Urothelium cell line (cell line): Measurements from ENCODE around the gene SCYGR8.

Experiments used
- DNase-seq: peaks from one replicate; pipeline ENCODE4 v3.0.0; 2011; ENCODE audit warnings: low spot score, mixed read lengths
- FAIRE-seq: peaks from 2 replicates; lab custom pipeline; 2011; peaks lifted over from hg19 to GRCh38; lab: Jason Lieb, UNC

SCYGR8 gene

DNA sequence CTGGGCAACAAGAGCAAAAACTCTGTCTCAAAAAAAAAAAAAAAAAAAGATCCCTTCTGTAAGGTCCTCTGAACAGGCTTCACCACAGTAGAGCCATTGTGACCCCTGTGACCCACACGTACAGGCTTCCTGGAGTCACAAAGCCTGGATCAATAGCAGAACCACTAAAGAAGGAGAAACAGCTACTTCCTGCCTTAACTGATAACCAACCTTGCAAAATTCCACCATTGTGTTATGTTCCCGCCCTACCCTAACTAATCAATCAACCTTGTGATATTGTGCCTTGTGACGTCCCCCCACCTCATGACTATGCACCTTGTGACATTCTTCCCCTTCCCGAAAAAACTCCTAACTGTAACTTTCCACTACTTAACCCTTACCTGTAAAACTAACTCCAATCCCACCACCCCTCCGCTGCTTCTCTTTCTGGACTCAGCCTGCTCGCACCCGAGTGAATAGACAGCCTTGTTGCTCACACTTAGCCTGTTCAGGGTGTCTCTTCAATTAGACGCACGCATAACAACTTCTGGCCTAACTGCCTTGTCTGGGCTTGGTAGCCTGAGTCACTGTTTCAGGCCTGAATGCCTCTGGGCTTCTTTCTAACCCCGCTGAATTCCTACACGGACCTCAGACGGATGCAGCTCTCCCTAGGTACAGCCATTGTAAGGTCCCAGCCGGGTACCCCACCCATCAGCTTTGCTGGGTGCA, 13.9 kb downstream of the SCYGR8 start:
- no peak for FAIRE-seq
- DNase-seq = no peak

DNA sequence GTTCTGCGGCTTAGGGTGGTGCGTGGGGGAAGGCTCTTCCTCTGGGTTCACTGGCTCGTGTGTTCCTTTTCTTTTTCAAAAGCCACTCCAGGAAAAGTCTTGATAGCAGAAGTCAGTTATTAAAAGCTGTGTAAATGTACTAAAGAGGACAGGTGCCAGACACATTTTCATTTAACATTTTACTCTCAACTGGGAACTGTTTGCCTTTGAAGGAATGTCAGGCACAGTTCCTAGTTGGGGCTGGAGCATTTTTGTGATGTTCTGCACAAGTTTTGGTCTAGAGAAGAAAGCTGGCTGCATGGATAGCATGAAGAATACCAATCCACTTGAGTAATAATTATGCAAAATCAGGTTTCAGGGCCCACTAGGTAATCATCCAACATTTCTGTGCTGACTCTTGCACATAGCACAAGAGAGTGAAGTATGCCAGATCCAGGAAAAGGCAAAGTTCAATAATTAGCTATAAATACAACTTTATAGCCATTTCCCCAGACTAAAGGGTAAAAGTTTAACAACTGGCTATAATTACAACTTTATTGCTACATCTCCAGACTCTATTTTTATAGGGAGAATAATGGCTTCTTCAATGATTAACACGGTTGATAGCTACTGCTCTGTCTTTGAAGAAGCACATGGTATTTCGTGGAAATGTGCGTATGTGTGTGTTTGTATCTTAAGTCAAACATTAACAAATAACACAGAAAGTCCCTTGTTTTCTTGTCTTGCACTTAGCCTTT, 16.2 kb downstream of the SCYGR8 start:
- DNase-seq = no peak
- FAIRE-seq = no peak

DNA sequence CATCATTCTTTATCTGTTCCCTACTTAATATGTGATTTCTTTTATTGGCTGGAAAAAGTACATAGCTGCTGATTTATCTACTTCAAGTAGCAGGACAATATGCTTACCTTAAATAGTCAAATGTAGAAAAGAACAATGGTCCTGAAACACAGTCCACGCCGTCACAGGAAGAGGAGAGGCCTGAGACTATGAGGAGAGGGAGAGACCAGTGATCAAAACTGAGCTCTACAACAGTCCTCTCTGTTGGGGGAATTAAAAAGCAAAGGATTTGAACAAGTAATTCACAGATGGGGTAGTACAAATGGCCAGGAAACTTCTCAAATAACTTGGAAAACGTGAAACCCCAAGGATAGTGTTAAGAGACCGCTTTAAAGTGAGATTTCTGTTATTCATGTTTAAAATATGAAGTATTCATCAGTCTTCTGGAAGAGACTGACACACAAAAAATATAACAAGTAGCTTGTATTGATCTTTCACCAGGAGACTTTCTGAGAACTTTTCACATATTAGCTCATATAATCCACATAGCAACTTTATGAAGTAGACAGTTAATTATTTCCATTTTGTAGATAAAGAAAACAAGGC, 20.2 kb downstream of the SCYGR8 start:
- no peak for FAIRE-seq
- no peak for DNase-seq

DNA sequence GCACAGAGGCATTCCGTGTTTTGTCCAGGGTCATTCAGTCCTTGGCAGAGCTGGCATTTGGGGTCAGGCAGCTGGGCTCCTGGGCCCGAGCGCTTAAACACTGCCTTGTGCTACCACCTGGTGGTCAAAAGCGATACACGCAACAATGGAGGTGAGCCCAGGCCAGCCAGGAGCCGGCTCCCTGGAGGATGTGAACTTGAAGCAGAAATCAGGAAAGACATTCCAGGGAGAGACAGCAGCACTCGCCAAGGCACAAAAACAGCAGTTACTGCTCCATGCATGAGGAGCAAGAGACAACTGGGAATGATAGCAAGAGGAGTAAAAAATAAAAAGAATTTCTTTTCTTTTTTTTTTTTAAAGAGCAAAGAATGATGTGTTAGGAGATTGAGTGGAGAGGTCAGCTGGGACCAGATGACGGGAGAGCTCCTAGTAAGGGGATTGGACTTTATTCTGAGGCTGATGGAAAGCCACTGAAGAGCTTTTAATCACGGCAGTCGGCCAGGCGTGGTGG, 20.7 kb downstream of the SCYGR8 start:
- FAIRE-seq = no peak

DNA sequence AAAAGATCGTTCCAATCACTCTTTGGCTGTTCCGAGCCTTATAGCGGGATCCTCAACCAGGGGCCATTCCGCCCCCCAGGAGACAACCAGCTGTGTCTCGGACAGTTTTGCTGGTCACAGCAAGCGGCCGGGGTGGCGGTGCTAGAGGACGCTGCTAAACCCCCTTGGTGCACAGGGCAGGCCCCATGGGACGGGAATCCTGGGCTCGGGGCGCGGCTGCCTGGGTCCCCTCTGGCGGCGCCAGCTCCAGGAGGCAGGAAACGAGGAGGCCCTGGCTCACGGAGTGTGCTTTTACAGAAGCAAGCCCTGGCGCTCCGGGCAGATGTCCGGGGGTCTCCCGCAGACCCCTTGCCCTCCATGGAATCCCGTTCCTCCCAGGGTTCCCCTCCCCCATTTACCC, 22.1 kb downstream of the SCYGR8 start:
- DNase-seq = no peak

More for the DNA sequence above, 20.7 kb downstream of the SCYGR8 start:
- peak; percentile 84 for DNase-seq

DNA sequence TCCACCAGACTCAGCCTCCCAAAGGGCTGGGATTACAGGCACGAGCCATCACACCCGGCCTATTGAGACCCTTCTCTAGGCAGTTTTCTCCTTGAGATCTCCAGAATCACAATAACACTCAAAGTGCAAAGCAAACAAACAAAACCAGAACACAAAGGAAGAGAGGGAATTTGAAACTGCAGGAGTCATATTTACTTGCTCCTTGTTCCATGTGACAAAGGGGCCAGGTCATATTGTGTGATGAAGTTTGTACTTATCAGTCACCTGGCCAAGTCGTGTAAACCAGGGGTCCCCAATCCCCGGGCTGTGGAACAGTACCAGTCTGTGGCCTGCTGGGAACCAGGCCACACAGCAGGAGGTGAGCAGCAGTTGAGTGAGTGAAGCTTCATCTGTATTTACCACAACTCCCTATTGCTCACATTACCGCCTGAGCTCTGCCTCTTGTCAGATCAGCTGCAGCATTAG, 26.5 kb downstream of the SCYGR8 start:
- no peak for FAIRE-seq
- no peak for DNase-seq

More for the DNA sequence above, 22.1 kb downstream of the SCYGR8 start:
- no peak for FAIRE-seq

DNA sequence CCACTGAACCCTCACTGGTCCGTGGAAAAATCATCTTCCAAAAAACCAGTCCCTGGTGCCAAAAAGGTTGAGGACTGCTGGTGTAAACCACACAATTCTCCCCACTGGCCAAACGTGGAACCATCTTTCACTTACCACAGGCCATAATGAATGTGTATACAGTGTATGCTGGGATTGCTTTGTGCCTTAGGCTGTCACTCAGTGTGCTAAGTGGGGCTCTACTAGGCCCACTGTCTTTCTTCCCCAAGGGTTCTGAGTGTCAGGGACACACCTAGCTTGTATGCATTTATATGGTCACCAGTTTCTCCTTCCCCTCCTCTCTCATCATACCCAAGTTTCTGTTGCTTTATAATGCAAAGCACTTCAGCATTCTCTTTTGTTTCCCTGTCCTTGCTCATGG, 27.2 kb downstream of the SCYGR8 start:
- DNase-seq (no peak), FAIRE-seq (no peak)

DNA sequence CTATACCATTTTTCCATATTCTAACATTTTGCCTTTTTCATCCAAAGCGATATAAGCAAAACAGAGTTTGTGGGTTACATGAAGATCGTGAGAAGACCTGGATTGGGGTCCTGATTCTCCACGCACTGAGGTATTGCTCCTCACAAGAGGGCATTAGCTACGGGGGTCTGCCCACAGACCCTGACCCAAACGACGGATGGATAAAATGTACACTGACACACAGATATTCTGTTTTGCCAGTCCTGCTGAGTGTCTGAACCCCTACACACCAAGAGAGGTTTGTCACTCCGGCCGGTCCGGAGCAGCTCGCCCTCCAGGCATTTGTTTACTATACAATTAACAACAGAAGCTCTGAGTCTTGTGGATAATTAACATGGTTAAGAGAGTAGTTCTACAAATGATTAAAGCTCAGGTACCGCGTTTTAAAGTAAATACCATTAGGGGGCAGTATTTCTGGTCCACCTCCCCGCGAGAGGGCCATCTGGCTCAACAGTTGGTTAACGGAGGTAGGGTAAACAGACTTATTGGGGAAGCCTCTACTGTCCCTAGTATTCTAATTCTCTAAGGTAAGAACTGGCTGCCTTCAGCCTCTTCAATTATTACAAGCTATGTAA, 28.4 kb downstream of the SCYGR8 start:
- DNase-seq = no peak
- no peak for FAIRE-seq

DNA sequence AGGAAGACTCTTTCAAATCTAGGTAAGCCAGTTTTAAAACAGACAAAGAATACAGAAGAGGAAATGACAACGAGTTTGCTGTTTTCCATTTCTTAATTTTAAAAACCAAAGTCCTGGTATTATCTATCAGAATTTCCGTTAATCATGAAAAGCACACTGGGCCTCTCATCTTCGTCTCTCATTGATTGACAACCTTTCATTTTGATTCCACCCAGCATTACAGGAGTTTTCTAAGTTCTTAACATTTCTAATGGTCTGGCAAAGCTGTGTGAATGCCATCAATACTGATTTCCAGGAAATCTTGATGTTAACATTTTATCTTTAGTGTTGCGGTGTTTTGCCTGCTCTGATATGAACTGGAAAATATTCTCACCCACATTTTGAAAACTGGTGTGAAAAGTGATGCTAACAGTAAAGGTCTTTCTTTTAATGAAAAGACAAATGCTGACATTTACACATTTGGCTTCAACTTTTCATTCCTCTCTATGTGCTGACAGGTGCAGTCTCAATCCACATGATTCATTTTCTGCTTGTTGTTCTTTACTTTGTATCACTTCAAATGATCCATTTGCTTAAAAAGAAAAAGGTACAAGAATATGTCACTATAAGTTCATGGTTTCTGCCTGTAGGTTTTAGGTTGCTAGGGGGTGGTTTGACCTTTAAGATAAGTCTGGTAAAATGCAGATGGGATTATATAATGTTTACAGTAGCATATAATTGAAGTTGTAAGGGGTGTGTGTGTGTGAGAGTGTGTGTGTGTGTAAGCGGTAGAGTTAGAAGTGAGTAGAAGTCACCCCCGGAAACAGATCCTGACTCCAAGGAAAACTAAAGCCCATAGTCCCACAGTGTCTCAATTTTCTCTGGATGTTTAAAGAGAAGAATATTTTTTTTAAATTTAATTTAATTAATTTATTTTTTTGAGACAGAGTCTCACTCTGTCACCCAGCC, 29.5 kb downstream of the SCYGR8 start:
- FAIRE-seq (no peak), DNase-seq (no peak)

DNA sequence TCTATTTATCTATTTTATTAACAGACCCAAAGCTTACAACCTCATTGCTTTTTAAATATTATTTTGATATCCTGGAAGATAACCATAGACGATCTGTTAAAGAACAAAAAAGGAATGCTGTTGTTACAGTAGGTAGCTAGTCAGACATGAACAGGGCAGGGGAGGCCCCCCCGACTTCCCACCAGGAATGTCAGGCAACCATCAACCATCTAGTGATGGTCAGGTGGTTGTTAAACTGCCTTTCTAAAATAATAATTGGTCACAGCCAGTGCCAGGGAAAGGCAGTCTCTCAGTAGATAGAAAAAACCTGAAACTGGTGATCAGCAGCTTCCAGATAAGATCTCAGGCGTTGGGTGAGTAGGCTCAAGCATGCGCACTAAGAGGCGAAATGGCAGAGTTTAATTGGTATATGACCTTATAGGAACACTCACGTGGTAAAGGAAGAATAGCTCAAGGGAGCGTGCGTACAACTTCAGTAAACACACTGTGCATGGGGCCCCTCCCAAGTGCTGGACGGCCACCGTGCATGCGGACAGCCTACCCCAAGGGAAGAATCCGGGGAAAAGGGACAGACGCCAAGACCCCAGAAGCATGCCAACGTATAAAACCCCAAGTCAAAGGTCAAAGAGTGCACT, 35.4 kb downstream of the SCYGR8 start:
- FAIRE-seq (no peak), DNase-seq (no peak)

DNA sequence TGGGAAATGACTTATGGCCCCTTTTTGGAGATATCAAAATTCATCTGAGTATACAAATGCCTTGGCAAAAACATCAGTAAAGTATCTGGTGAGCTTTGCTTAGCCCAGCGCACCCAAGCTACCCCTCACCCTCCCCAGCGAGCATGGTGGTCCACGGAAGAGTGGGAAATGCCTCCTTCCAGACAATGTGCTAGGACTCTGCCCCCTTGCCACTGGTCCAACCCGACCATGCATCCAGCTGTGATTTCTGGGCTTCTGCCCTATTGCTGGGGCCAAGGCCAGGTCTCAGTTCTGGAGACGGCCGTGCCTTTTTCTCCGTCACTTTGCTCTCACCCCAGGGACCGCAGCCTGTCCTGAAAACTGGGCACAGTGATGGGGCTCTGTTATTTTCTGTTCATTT, 36.1 kb downstream of the SCYGR8 start:
- DNase-seq (no peak), FAIRE-seq (no peak)

DNA sequence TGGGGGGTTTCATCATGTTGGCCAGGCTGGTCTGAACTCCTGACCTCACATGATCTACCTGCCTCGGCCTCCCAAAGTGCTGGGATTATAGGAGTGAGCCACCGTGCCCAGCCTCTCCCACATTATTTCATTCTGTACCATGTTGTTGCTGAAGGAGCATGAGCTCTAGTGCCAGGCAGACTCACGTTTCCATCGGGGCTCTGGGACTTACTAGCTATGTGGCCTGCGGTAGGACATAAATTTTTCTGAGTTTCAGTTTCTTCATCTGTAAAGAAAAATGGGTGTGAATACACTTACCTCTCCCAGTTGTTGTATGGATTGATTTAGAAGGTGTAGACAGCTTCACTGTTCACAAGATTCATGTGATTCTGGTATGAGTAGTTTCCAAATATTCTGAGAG, 37.1 kb downstream of the SCYGR8 start:
- no peak for DNase-seq
- no peak for FAIRE-seq

DNA sequence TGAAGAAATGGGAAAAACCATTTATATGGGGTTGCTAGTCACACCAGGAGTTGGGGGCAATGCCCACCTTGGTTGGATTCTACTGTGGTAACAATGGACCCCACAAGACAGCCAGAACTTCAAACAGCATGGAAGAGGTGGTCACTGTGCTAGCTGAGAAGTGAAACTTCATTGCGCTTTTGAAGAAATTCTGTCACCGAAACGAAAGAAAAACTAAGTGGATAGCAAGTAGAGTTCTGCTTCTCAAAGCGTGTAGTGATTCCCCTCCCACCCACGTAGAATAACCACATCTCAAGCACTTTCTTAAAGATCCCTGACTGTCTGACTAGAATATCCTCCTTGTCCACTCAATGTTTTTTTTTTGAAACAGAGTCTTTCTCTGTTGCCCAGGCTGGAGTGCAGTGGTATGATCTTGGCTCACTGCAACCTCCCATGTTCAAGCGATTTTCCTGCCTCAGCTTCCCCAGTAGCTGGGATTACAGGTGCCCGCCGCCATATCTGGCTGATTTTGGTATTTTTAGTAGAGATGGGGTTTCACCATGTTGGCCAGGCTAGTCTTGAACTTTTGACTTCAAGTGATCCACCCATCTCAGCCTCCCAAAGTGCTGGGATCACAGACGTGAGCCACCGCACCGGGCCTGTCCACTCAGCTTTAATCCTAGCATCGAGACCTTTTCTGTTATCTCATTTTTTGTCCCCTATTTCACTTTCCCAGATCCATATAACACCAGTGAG, 37.9 kb downstream of the SCYGR8 start:
- DNase-seq (no peak), FAIRE-seq (no peak)

DNA sequence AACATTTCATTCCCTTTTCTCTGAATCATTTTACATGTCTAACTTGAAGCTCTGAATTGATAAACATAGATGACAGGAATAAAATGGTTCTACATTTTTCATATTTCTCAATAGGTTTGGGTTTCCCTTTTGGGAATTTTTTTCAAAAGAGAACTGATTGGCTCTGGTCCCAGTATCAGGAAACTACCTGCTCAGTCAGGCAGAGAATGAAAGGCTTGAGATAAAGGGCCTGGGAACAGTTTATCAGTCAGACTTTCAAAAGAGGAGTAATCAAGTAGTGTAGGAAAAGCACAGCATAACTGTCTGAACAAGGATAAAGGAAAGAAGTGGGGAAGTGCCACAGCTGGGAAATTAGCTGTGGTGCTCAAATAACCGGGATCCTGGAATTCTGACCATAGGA, 39.6 kb downstream of the SCYGR8 start:
- DNase-seq (no peak), FAIRE-seq (no peak)

DNA sequence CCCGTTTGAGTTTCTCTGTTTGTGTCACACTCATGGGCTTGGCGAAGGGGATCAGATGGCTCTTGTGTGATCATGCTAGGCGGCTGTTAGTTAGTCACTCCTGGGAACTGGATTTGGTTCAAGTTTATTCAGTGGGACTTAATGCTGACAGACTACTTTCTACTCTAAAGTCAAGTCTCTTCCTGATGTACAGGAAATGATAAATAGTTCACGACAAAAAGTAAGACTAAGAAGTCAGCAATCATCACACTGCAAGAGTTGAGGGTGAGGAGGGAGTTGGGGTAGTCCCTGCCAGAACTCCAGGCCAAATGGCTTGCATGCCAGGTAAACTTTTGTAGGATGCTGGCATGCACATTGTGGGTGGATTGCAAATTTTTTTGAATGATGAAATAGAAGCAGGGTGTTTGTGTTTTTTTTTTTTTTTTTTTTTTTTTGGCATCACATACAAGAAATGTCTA, 42.9 kb downstream of the SCYGR8 start:
- DNase-seq = no peak
- no peak for FAIRE-seq

DNA sequence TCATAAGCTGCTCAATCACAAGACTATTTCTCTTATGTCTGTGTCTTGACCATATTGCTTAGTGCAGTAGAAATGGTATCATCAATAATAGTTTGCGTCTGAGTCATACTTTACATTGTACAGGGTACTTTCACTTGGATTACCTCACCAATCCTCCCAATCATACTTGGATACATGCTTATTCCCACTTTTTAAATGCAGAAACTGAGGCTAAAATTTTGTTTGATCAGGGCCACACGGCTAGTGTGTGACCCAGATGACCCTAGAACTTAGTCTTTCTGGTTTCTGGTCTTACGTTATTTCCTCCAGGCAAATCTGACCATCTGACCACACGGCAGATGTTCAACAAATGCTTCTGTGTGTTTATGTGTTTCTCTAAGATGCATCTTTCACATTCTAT, 44.1 kb downstream of the SCYGR8 start:
- DNase-seq (no peak), FAIRE-seq (no peak)

DNA sequence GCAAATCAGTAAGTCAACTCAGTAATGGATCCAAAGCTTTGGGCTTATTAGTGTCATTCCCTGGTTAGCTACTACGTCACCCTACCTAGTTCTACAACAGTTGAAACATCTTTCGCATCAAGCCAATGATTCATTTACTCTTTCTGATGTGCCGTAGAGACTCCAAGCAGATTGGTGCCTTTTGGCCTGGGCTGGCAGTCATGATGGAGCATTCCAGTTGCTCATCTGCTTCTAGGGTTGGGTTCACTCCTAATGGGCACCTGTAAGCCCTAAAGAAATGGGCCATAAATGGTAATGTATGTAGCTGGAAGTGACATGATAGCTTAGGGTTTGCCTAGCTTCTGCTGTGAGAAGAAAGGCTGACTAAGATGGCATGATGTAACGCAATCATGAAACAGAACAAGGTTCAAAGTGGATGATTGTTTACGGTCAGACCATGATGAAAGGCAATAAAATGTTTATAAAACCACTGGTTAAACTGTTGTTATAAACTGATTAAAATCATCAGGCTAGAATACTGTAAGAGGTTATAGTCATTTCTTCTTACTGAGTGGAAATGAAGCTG, 47.5 kb downstream of the SCYGR8 start:
- DNase-seq = no peak
- FAIRE-seq = no peak
